ENCODE results near the gene RSAD2. TPM values are rescaled to one million over a fixed set of nuclear protein-coding genes. Genes with fewer than 3 reads are reported as not detected.

The RSAD2 gene
- total and polyA plus RNA-seq, 2 of the 4 experiments (the other 2 are of a cell fraction): not detected

- intact Hi-C loops (cut with micrococcal nuclease): no loop called here
- Histone ChIP-seq H3K4me1 (ENCODE audit: control insufficient read depth, insufficient read depth, low read length) (no peaks in the 10 kb centered on the region), H2BK20ac (ENCODE audit: low read depth, low read length) (no peak overlapping the region), H3K23ac (ENCODE audit: low read depth, low read length) (no peak overlapping the region), H2BK5ac (ENCODE audit: low read depth, low read length, poor library complexity, severe bottlenecking) (no peak overlapping the region), H3K36me3 (ENCODE audit: control insufficient read depth, insufficient read depth, low read length) (no peaks in the 10 kb centered on the region), H3K14ac (replicated peaks; ENCODE audit: low read depth, low read length) (no peak overlapping the region), H2AK5ac (ENCODE audit: low read depth, low read length) (no peak overlapping the region), H2AFZ (replicated peaks; ENCODE audit: low read length, poor library complexity) (no peak overlapping the region), H4K8ac (ENCODE audit: low read depth in 2 of 2, low read length in 2 of 2) (no peak overlapping the region), H3K9me1 (ENCODE audit: insufficient read depth, low read length) (no peaks in the 10 kb centered on the region), H3K9me3 (ENCODE audit: control insufficient read depth, insufficient read depth, low read length) (no peaks in the 10 kb centered on the region), H3K27me3 (ENCODE audit: control insufficient read depth, insufficient read depth, low read length) (no peaks in the 10 kb centered on the region), H3K4ac (ENCODE audit: low read depth, low read length) (no peak overlapping the region), H4K5ac (ENCODE audit: low read depth, low read length) (no peak overlapping the region), H2AK9ac (replicated peaks; ENCODE audit: low read depth, low read length, poor library complexity) (no peak overlapping the region), H4K20me1 (ENCODE audit: insufficient read depth, low read length) (no peaks in the 10 kb centered on the region), H3K9ac (ENCODE audit: low read depth, low read length) (no peak overlapping the region), H4K91ac (ENCODE audit: insufficient read depth, low read depth, low read length) (no peak overlapping the region), H3K18ac (ENCODE audit: low read depth, low read length) (no peak overlapping the region), H3K56ac (ENCODE audit: extremely low read depth, insufficient read depth, low read length) (no peak overlapping the region), H3K79me1 (ENCODE audit: low read depth in 1 of 2, low read length in 2 of 2) (no peaks in the 10 kb centered on the region), H3K4me3 (ENCODE audit: insufficient read depth, low read depth, low read length) (no peak overlapping the region), H2BK15ac (ENCODE audit: low read depth, low read length) (no peak overlapping the region), H2BK120ac (ENCODE audit: low read depth, low read length) (no peak overlapping the region), H3K27ac (ENCODE audit: insufficient read depth, low read length) (no peak overlapping the region), H3K4me2 (ENCODE audit: low read depth, low read length) (no peak overlapping the region)
- BruUV-seq (replicated peaks): no TSS peak
- no peak for TF ChIP-seq SMC3 (IDR thresholded peaks at IDR 0.05; ENCODE audit: low read depth, low read length)
- TF ChIP-seq RAD21 (IDR thresholded peaks at IDR 0.05; ENCODE audit: low read length): no peak
- DNase-seq (no peak), ATAC-seq (ENCODE audit: low read depth) (no peak)
- in situ Hi-C loops (cut with MboI; ENCODE audit: low sequenced_read_pairs): no loop called here
- WGBS, 2 experiments (ENCODE audit: extremely low coverage in 2 of 2, insufficient read length in 1 of 2): no CpG with 5 or more reads among the region's 2 CpGs
- dilution Hi-C loops (cut with HindIII; ENCODE audit: low sequenced_read_pairs, unreplicated experiment): no loop called here
- ChIA-PET CTCF (no interaction called here), POLR2A (ENCODE audit: unreplicated experiment) (no interaction called here)
These were observed 30.7 kb downstream of the RSAD2 start for GRCh38 chr2:6908291-6908690.

Measured in IMR-90 (cell line).